Activated naive CD8-positive, alpha-beta T cell treated with anti-CD3 and anti-CD28 coated beads, Interleukin-2, amount 50 U/mL, for 24 hours (primary cell): ENCODE data around the gene ZIC4.

Experiments used
- ATAC-seq: fragments of 150-1000 bp; cut with Tn5 transposase; one replicate; pipeline ENCODE4 v1.10.0; 2021
- DNase-seq: peaks from one replicate; pipeline ENCODE4 v3.0.0; 2021
- H3K27ac Mint-ChIP-seq: one replicate; pipeline ENCODE4 v1.8.0; 2021; ENCODE audit warnings: mild to moderate bottlenecking, mixed read lengths
- H3K27me3 Mint-ChIP-seq: one replicate; pipeline ENCODE4 v1.8.0; 2021; ENCODE audit warnings: mixed read lengths
- H3K36me3 Mint-ChIP-seq: one replicate; pipeline ENCODE4 v1.8.0; 2021; ENCODE audit warnings: low read depth, mixed read lengths
- H3K4me1 Mint-ChIP-seq: one replicate; pipeline ENCODE4 v1.8.0; 2021; ENCODE audit warnings: mixed read lengths
- H3K4me3 Mint-ChIP-seq: one replicate; pipeline ENCODE4 v1.8.0; 2021; ENCODE audit warnings: mild to moderate bottlenecking, moderate library complexity, mixed read lengths
- H3K9me3 Mint-ChIP-seq: one replicate; pipeline ENCODE4 v1.8.0; 2021; ENCODE audit warnings: mixed read lengths

The ZIC4 gene

GRCh38 chr3:147404000-147404799 lies 2.1 kb downstream of the ZIC4 start:
- Mint-ChIP-seq H3K4me3 (no peak overlapping the region), H3K9me3 (peaks cover 15% of the 10 kb centered on the region), H3K27ac (no peak overlapping the region), H3K4me1 (peaks cover 6% of the 10 kb centered on the region), H3K27me3 (peaks cover 79% of the 10 kb centered on the region), H3K36me3 (peaks cover 14% of the 10 kb centered on the region)
- no peak for ATAC-seq
- no peak for DNase-seq

GRCh38 chr3:147403511-147403910 lies 2.8 kb downstream of the ZIC4 start:
- peaks cover 78% of the 10 kb centered on the region for H3K27me3 Mint-ChIP-seq
- H3K27ac Mint-ChIP-seq = no peak overlapping the region
- DNase-seq (no peak), ATAC-seq (no peak)
- H3K36me3 Mint-ChIP-seq = peaks cover 11% of the 10 kb centered on the region
- H3K4me1 Mint-ChIP-seq = peaks cover 2% of the 10 kb centered on the region
- H3K4me3 Mint-ChIP-seq = no peak overlapping the region
- H3K9me3 Mint-ChIP-seq = peaks cover 12% of the 10 kb centered on the region

- H3K4me3 Mint-ChIP-seq = no peak overlapping the region
- no peak for DNase-seq
- H3K4me1 Mint-ChIP-seq = no peaks in the 10 kb centered on the region
- no peak for ATAC-seq
- no peak overlapping the region for H3K27ac Mint-ChIP-seq
- H3K36me3 Mint-ChIP-seq = peaks cover 5% of the 10 kb centered on the region
- H3K27me3 Mint-ChIP-seq = peaks cover 79% of the 10 kb centered on the region
- peaks cover 4% of the 10 kb centered on the region for H3K9me3 Mint-ChIP-seq
These were observed 4.2 kb downstream of the ZIC4 start for GRCh38 chr3:147402159-147402558.

- H3K27me3 Mint-ChIP-seq = peaks cover 76% of the 10 kb centered on the region
- DNase-seq = no peak
- H3K4me1 Mint-ChIP-seq = no peaks in the 10 kb centered on the region
- no peaks in the 10 kb centered on the region for H3K9me3 Mint-ChIP-seq
- ATAC-seq = no peak
- H3K36me3 Mint-ChIP-seq = no peaks in the 10 kb centered on the region
- H3K27ac Mint-ChIP-seq = no peak overlapping the region
- H3K4me3 Mint-ChIP-seq = no peak overlapping the region
These were observed 4.9 kb downstream of the ZIC4 start for GRCh38 chr3:147401421-147401820.

GRCh38 chr3:147400999-147401398 lies 5.3 kb downstream of the ZIC4 start:
- Mint-ChIP-seq H3K27me3 (peaks cover 74% of the 10 kb centered on the region), H3K9me3 (no peaks in the 10 kb centered on the region), H3K27ac (no peak overlapping the region), H3K36me3 (no peaks in the 10 kb centered on the region), H3K4me3 (no peak overlapping the region), H3K4me1 (no peaks in the 10 kb centered on the region)
- DNase-seq (no peak), ATAC-seq (no peak)

- Mint-ChIP-seq H3K4me3 (no peak overlapping the region), H3K27me3 (peaks cover 76% of the 10 kb centered on the region), H3K9me3 (no peaks in the 10 kb centered on the region), H3K36me3 (peaks cover 2% of the 10 kb centered on the region), H3K4me1 (no peaks in the 10 kb centered on the region), H3K27ac (no peak overlapping the region)
- no peak for ATAC-seq
- DNase-seq = no peak
These were observed 6.2 kb downstream of the ZIC4 start for GRCh38 chr3:147400111-147400510.

- Mint-ChIP-seq H3K27ac (no peak overlapping the region), H3K4me1 (peaks cover 2% of the 10 kb centered on the region), H3K9me3 (no peaks in the 10 kb centered on the region), H3K27me3 (peaks cover 78% of the 10 kb centered on the region), H3K4me3 (no peak overlapping the region), H3K36me3 (peaks cover 3% of the 10 kb centered on the region)
- DNase-seq (no peak), ATAC-seq (no peak)
These were observed 7.4 kb downstream of the ZIC4 start for GRCh38 chr3:147398813-147399534.

GRCh38 chr3:147397875-147398812 lies 8.2 kb downstream of the ZIC4 start:
- Mint-ChIP-seq H3K27me3 (peaks cover 74% of the 10 kb centered on the region), H3K27ac (no peak overlapping the region), H3K4me3 (no peak overlapping the region), H3K4me1 (peaks cover 2% of the 10 kb centered on the region), H3K9me3 (no peaks in the 10 kb centered on the region), H3K36me3 (peaks cover 5% of the 10 kb centered on the region)
- no peak for ATAC-seq
- DNase-seq = no peak

GRCh38 chr3:147397155-147397874 lies 9.0 kb downstream of the ZIC4 start:
- no peaks in the 10 kb centered on the region for H3K9me3 Mint-ChIP-seq
- H3K4me3 Mint-ChIP-seq = no peak overlapping the region
- peaks cover 5% of the 10 kb centered on the region for H3K36me3 Mint-ChIP-seq
- peaks cover 74% of the 10 kb centered on the region for H3K27me3 Mint-ChIP-seq
- H3K27ac Mint-ChIP-seq = no peak overlapping the region
- peaks cover 2% of the 10 kb centered on the region for H3K4me1 Mint-ChIP-seq
- ATAC-seq (no peak), DNase-seq (no peak)

GRCh38 chr3:147396712-147397046 lies 9.7 kb downstream of the ZIC4 start:
- DNase-seq = no peak
- Mint-ChIP-seq H3K9me3 (no peaks in the 10 kb centered on the region), H3K36me3 (peaks cover 5% of the 10 kb centered on the region), H3K4me1 (peaks cover 2% of the 10 kb centered on the region), H3K4me3 (no peak overlapping the region), H3K27me3 (peaks cover 76% of the 10 kb centered on the region), H3K27ac (no peak overlapping the region)
- no peak for ATAC-seq

- Mint-ChIP-seq H3K4me1 (peaks cover 2% of the 10 kb centered on the region), H3K4me3 (no peak overlapping the region), H3K27ac (no peak overlapping the region), H3K36me3 (peaks cover 8% of the 10 kb centered on the region), H3K27me3 (peaks cover 79% of the 10 kb centered on the region), H3K9me3 (no peaks in the 10 kb centered on the region)
- no peak for ATAC-seq
- no peak for DNase-seq
These were observed 10.2 kb downstream of the ZIC4 start for GRCh38 chr3:147395899-147396711.

GRCh38 chr3:147394884-147395225 lies 11.5 kb downstream of the ZIC4 start:
- Mint-ChIP-seq H3K9me3 (no peaks in the 10 kb centered on the region), H3K4me3 (no peak overlapping the region), H3K36me3 (peaks cover 11% of the 10 kb centered on the region), H3K4me1 (peaks cover 2% of the 10 kb centered on the region), H3K27me3 (peaks cover 81% of the 10 kb centered on the region), H3K27ac (no peak overlapping the region)
- no peak for ATAC-seq
- DNase-seq = no peak

GRCh38 chr3:147393943-147394883 lies 12.1 kb downstream of the ZIC4 start:
- no peak overlapping the region for H3K27ac Mint-ChIP-seq
- peaks cover 81% of the 10 kb centered on the region for H3K27me3 Mint-ChIP-seq
- ATAC-seq (no peak), DNase-seq (no peak)
- H3K4me1 Mint-ChIP-seq = peaks cover 2% of the 10 kb centered on the region
- H3K4me3 Mint-ChIP-seq = no peak overlapping the region
- peaks cover 11% of the 10 kb centered on the region for H3K36me3 Mint-ChIP-seq
- peaks cover 3% of the 10 kb centered on the region for H3K9me3 Mint-ChIP-seq
